GM18858 (cell line): ENCODE data around the gene GRB10.
A peak's percentile ranks its signal among the peaks of the same experiment; 100 is the strongest.

Experiments used
- ATAC-seq: cut with Tn5 transposase; IDR thresholded peaks from one replicate; pipeline ENCODE4 v1.9.1; 2021; ENCODE audit not compliant: unreplicated experiment

Gene GRB10

DNA sequence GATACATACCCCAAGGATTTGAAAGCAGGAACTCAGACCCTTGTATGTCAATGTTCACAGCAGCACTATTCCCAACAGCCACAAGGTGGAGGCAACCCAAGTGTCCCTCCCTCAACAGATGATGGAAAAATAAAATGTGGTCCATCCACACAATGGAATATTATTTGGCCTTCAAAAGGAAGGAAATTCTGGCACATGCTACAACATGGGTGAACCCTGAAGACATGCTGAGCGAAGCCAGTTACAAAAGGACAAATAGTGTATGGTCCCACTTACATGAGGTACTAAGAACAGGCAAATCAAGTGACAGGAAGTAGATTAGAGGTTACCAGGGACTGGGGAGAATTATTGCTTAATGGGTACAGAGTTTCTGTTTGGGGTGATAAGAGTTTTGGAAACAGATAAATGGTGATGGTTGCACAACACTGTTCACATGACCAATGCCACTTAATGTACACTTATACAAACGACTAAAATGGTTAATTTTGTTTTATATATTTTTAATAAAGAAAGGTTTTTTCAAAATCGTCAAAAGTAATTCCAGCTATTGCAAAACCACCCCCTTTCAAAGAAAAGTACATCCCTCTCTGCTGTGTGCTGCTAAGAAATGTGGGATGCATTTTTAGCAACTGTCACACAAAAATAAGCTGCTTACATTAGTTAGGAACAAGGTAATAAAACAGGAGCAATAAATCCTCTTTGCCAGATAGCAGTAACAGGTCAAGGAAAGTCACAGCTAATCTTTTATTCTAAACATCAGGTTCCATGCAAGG is 85.7 kb downstream of the GRB10 start:
- no peak for ATAC-seq

DNA sequence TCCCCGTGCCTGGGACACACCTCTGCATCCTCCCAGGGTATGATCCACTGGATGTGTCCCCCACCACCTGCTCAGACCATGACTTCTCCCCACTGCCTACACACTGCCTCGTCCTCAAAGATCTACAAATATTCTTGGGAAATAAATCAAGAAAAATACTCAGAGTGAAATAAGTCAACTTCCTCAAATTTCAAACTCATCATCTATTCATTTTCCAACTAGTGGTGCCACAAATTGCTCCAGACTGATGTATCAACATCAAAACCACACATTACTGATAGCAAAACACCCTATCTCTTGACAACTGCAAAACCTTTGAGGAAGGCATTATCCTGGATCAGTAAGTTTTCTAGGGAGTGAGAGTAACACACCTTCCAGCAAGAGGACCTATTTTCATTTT is 87.7 kb downstream of the GRB10 start:
- ATAC-seq: no peak

DNA sequence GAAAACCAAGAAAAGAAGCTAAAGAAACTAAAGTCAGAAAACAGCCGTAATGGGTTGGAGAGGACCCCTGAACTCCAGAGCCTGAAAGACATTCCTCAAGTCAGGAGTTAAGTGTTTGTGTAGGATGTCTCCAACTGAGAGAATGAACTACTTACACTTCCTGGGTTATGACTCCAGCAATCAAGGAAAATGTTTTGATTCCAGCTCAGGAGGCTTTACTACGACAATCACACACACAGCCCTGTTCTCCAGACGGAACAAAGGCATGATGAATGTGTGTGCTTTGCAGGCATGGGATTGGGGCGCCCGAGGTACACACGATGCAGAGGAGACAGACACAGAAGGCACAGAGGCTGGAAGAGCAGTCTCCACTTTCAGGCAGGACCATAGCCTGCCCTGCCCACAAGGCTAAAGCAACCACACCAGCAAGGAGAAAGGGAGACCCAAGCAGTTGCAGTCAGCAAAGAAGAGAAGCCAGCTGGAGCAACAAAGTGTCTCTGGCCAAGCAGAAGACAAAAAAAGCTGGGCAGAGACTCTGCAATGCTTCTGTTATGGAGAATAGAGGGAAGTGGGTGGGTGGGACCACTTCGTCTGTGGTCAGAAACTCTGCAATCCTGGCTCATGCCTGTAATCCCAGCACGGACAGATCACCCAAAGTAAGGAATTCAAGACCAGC is 89.1 kb downstream of the GRB10 start:
- no peak for ATAC-seq

DNA sequence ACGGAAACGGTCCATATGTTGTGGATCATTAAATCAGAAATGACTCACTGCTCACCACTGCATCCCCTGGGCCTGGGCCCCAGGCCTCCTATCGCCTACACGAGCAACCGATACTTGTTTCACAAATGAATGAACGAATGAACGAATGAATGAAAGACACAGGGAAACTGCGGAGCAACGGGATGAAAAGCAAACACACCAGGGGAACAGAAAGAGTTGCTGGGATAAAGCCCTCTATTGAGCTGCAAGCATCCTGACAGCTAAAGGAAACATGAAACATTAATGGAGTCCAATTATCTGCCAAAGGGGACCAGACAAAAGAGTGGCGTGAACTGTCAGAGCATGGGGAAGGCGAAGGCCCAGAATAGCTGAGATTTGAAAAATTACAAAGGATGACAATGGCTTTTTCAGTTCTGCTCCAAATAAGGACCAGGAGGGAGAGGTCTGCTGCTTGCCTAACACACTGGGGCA is 92.1 kb downstream of the GRB10 start:
- no peak for ATAC-seq

DNA sequence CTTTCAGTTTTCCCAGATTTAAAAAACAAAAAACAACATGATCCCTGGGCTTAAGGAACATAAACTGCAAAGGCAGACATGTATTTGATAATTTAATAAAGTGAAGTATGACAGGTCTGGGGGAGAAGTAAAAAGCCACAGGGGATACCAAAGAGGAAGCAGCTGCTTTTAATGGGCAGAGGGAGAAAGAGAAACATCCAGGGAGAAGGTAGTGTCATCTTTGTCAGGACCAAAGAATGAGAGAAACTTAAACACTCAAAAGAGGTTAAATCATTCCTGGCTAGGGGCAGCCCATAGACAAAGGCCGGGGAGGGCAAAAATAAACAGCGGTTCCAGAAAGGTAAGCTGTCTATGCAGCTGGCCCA is 94.5 kb downstream of the GRB10 start:
- ATAC-seq: no peak

DNA sequence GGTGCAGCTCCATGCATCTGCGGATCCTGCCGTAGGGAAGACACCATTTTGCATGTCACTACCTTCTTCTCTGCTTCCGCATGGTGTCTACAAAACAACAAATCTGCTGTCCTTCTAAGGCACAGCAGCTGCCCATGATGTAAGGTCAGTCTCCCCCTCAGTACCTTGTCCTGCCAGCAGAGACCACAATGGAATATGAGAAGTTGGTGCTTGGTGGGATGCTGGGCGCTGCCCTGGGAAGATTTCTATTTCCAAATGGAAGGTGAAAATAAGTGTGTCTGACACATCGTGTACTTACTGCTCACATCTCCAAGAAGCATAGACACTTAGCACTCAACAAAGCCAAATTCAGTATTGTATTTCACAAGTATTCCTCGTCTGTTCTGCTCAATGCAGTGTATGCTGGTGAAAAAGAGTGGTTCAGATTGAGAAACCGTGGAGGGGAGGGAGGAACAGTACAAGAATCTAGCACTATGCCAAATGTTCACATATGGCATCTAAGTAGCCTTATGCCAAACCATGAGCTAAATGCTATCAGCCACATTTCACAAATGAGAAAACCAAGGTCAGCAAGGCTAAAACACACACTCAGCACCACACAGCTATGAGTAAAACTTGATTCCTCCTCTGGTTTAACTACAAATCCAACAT is 95.0 kb downstream of the GRB10 start:
- no peak for ATAC-seq

DNA sequence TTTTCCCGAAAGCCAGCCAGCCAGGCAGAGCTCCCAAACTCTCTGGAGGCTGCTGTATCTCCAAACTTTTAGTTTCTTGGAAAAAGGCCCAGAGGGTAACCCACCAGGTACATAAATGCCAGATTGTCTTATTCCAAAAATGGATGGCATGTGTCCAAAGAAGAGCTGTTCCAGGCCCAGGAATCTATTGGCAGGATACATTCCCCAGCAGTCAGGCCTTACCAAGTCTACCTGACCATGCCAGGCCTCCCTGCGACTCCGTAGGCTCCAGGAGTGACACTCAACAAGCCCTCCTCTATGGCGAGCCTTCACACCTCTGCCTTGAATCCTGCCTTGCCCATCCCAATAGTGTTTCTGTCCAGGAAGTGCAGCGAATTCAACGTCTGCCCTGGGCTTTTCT is 95.6 kb downstream of the GRB10 start:
- no peak for ATAC-seq

DNA sequence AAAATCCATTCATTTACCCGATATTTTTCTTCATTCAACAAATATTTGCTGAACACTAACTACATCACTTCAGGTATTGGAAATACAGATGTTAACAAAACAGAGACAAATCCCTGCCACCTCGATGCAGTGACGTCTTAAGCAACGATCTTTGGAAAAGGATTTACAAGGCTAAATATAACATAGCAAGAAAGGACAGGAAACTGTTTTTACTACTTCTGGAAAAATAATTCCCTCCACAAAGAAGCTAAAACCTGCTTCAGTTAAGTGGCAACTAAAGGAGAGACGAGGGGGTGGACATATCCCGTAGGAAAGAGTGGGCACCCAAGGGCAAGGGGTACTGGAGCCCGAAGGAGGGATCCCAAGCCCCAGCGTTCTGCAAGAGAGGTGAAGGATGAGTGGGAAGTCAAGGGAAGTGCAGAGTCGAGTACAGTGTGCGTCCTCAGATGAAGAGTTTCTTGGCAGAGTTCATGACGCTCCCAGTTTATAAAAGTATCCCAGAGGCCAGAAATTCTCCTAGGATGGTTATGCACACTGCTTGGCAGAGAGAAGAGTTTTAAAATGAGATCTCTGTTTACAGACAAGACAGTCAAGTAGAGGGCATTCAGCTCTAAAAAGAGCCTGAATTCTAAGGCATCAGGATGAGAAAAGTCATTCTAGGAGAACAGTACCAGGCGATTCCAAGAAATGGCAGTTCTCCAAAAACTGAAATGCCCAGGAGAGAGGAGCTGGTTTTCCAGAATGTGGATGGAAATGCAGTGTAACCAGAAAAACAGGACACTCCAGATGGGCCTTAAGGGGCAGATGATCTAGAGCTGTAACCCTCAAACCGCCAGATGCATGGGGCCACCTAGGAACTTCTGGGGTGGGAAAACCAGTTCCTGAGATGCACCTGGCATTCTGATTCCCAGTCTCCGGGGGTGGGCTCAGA is 97.3 kb downstream of the GRB10 start:
- ATAC-seq: no peak

DNA sequence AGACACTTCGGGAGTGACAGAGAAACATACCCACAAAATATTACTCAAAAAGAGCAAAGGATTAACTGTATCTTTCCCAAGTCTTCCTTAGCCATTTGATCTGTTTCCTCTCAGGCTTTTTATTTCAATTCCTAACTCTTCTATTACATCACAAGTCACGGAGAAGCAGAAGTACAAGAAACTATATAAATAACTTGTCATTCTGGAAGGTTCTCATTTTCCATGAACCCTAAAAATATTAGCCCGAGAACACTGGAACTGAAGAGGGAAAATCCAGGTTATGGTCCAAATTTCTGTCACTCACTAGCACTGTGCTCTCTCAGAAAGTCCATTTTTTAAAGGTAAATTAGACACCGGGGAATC is 98.0 kb downstream of the GRB10 start:
- ATAC-seq: no peak

DNA sequence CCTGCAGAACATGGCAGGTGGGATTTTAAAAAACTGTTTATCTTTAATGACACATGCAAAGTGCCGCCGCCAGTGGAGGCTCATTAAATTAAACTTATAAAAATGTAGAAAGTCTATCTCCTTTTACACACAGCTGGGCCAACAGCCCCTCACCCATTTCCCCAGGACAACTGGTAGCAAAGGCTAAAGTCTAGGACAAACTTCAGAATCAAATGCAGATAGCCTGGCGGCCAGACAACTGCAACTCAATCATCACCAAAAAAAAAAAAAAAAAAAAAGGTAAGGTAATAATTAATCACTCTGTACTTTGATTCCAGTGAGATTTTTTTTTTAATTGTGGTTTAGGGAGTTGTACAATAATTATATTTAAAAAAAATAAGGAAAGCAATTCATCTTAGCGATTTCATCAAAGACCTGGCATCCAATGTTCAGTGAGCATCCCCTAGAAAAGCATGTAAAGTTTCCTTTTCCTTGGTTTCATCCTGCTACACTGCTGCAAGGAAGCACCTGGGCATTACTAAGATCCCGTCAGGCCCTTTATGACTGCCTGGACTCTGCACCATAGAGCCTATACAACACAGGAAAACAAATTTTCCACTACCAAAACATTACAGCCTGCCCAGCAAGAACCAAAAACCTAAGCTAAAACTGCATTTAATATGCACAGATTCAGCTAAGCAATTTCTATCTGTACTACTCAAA is 98.5 kb downstream of the GRB10 start:
- no peak for ATAC-seq

DNA sequence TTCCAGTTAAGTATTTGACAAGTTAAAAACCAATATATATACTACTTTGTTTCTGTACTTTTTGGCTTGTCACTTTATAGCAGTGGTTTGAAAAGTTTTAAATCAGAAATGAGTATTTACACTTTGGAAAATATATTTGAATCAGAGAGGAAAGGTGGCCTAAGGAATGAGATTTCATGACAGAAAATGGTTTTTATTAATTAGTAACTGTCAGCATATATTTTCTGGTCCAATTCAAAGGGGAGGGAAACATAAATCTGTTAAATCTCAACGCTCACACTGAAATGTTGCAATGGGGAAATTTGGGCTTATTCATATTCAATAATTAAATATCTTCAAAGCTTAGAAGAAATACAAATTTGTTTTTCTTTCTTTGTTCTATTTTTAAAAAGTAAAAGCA is 100.1 kb downstream of the GRB10 start:
- no peak for ATAC-seq

DNA sequence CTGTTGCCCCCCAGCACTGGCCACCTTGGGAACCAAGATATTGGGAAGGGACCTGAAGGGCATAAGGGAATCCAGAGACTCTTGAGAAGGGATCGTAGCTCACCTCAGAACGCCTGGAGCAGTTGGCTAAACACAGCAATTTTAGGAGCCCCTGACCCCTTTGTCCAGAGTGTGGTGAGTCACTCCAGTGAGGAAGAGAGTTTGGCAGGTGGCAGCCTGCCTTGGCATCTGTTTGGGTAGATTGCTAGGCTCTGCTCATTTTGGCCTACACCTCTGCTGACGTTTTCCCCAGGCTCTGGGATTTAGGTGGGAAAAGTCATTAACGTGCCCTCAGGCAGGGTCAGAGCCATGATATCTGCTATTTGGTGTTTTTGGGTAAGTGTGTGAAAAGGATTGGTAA is 100.6 kb downstream of the GRB10 start:
- ATAC-seq: no peak

DNA sequence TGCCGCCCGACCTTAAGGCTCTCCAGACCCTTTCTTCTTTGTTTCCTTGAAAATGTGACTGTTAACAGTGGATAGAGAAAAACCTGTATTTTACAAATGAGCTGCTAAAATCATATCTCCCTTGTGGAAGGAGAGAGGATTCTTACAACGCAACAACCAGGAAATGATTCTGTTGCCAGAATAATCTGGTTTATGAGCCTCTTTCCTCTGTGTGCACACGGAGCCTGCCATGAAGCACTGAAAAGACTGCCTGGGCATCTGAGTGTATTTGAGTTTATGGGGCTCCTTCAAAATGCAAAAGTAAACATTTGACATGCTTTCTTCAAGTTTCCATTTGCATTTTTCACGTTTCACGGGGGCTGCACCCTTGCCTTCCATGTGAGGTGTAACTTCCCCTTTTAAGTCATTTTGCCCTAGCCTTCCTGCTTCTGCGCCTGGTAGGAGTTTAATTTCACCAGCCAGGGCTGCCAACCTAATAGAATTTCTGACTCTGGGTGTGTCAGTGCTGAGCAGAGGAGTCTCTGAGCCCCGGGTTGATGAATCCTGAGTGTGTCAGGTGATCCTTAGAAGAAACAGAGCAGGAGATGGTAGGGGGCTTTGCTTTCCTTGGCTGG is 101.2 kb downstream of the GRB10 start:
- ATAC-seq: no peak

DNA sequence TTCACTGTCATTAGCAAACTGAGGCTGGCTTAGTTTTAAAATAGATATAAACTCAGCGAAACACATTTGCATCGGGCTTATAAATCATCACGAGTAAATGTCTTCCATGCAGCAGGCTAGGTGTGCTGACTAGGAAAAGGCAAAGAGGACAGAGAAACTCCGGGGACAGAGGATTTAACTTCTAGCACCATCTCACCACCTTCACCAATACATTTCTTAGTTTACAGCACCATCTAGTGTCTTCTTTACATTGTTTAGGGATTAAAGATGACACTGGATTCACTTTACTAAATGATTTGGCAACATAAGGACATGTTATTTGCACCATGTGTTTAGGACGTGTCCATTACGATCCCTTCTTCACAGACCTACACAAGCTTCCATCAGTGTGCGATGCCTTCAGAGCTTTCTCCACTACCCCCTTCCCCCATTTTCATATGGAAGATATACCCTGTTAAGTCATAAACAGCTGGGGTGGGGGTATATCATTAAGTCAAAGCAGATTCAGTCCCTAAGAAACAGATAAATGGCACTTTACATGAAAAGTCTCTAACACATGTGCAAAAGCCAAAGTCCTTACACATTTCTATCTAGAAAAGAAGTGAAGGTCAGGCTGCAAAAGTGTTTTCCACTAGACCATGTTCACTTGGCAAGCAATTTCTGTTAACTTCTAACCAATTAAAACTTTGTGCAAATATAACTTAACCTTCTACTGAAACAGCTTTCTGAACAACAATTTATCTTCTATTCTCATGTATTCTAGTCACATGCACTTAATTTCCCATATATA is 103.3 kb downstream of the GRB10 start:
- ATAC-seq: peak; percentile 78

DNA sequence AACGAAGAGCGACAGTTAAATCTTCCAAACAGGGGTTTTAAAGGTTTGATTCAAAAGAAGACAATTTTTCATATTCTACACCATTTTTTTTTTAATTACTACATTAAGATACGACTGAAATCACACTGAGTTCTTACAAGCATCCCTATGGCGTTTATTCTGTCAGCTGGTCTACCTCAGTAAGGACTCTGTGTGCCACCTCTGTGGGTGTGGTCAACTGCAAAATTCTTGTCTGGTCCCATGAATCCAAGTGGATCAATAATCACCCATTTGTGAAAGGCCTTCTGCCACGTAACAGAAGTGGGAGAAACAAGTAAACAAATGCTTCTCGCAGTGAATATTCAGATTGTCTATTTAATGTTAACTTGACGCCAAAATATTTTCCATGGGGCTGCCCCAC is 104.1 kb downstream of the GRB10 start:
- no peak for ATAC-seq

DNA sequence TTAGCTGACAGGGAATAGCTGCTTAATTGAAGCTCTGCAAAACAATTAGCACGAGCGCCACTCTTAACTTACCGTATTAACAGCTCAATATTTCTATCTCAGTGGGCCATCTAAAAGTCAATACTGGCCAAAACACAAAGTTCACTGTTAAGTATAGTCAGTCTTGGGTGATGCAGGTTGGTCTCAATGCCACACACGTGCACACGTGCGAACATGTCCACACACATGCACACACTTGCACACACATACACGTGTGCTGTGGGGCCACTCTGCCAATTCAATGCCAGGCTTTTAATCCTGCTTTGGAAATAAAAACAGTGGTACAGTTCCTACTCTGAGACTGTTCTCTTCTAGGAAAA is 105.1 kb downstream of the GRB10 start:
- no peak for ATAC-seq

DNA sequence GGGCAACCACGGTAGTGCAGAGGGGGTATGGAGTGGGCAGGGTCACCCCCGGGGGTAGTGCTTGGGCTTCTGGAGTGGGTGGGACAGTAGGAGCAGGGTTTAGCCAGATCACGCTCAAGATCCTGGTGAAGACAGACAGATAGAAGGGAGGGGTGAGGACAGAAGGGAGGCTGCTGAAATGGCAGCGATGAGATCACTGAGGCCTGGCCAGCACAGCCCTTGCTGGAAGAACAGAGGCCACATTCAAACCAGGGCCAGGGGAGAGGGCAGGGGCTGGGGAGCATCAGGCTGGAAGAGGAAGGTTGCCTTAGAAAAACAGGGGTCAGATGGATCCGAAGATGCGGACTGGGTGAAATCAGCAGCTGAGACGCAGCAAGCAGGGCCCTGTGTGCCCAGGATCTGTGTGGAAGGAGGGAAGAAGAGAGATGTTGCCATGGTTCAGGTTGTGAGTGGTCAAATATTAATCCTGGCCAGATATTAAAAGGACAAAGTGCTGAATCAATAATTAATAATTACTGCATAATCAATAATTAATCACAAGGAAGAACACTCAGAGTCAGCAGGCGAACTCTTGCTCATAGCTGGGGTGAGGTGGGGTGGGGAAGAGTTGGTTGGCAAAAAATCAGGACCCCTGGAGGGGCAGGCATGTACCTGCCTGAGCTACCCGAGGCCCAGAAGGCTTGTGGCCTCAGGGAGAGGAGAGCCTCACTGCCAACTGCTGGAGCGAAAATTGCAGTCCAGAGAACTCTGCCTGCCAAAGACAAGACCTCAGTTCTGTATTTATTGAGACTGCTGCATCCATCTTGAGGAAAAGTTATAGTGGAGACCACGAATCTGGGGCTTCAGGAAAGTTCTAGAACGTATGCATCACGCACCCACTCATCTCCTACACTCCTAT is 105.7 kb downstream of the GRB10 start:
- no peak for ATAC-seq

DNA sequence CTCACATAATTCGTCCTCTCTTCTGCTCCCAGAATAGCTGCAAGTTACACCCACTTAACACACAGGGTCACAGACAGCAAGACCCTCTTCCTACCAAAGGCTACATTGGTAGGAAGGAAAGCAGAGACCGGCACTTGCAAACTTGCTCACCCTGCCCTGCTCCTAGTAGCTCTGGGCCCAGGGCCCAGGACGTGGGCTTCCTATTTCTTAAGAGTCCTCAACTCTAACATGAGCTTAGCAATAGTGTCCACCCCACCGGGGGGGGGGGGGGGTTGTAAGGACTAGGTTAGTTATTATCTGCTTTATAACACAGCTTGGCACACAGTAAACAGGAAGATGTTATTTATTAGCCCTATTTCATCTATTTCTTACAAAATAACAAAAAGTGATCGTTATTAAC is 106.6 kb downstream of the GRB10 start:
- ATAC-seq: no peak
